Smooth muscle cell of the umbilical artery (primary cell): ENCODE data around the gene FOXK2. TPM values are rescaled to one million over a fixed set of nuclear protein-coding genes. Genes with fewer than 3 reads are reported as not detected.

Experiments
- total RNA-seq: library from RNA; depleted of rRNA; stranded (reverse); fragments of >200 nt; gene quantifications from 2 replicates; pipeline ENCODE4 v1.2.3, GENCODE V29; 2014

FOXK2 gene
- total RNA-seq: 24.6 and 35.0 TPM in 2 replicates

GRCh38 chr17:82518826-82519810, at the start of gene FOXK2:
FOXK2 (plus strand) TSS chr17:82519732; CDS start chr17:82519889, 157 bp downstream.

GRCh38 chr17:82648165-82648668, 128.7 kb downstream of the FOXK2 start, which contains the start of gene WDR45B:
WDR45B (minus strand) TSS chr17:82648444; CDS start chr17:82648340, 104 bp downstream.

Other genes with a start within 250 kb of the FOXK2 start
- 52.6 and 63.6 TPM in 2 replicates for gene CSNK1D, start 246.0 kb upstream of the FOXK2 start, total RNA-seq
- gene CD7, start 202.1 kb upstream of the FOXK2 start, total RNA-seq: 0.30 TPM in 1 of 2 replicates, not detected in the other
- 1.2 TPM in 1 of 2 replicates, not detected in the other for gene SECTM1, start 186.0 kb upstream of the FOXK2 start, total RNA-seq
- not detected in 2 replicates for gene TEX19, start 160.5 kb upstream of the FOXK2 start, total RNA-seq
- not detected in 2 replicates for gene UTS2R, start 148.0 kb upstream of the FOXK2 start, total RNA-seq
- 7.8 and 8.9 TPM in 2 replicates for gene HEXD, start 101.4 kb upstream of the FOXK2 start, total RNA-seq
- 37.9 and 38.9 TPM in 2 replicates for gene OGFOD3, start 101.1 kb upstream of the FOXK2 start, total RNA-seq
- 55.5 and 72.6 TPM in 2 replicates for gene CYBC1, start 69.0 kb upstream of the FOXK2 start, total RNA-seq
- 44.2 and 44.6 TPM in 2 replicates for gene NARF, start 61.0 kb upstream of the FOXK2 start, total RNA-seq
- gene WDR45B, start 128.7 kb downstream of the FOXK2 start, total RNA-seq: 69.2 and 88.5 TPM in 2 replicates
- gene RAB40B, start 179.0 kb downstream of the FOXK2 start, total RNA-seq: 5.5 and 6.2 TPM in 2 replicates
- 9.2 and 15.0 TPM in 2 replicates for gene FN3KRP, start 197.0 kb downstream of the FOXK2 start, total RNA-seq
- gene FN3K, start 215.9 kb downstream of the FOXK2 start, total RNA-seq: 5.9 and 10.4 TPM in 2 replicates
- 28.2 and 55.2 TPM in 2 replicates for gene TBCD, start 232.3 kb downstream of the FOXK2 start, total RNA-seq